Brain pericyte (primary cell): ENCODE measurements around the gene FGF22.

ENCODE experiments used
- DNase-seq: peaks from one replicate; pipeline ENCODE4 v3.0.0-alpha.2; 2012; ENCODE audit warnings: low read depth, low spot score

Gene FGF22

DNA sequence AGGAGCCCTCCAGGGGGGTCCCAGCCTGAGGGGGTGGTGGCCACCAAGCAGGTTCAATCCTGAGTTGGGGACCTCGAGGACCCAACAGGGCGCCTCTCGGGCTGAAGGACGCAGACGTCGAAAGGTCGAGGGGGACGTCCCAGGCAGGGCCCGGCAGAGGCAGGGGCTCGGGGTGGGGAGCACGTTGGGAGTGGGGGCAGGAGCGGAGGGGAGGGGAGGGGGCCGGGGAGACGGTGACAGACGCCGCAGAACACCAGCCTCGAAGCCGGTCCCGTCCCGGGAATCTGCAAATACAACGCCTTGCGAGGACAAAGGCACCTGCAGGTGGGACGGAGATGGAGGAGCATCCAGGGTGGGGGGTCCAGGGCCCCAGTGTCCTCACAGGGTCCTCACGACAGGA, 4.1 kb downstream of the FGF22 start:
- no peak for DNase-seq

DNA sequence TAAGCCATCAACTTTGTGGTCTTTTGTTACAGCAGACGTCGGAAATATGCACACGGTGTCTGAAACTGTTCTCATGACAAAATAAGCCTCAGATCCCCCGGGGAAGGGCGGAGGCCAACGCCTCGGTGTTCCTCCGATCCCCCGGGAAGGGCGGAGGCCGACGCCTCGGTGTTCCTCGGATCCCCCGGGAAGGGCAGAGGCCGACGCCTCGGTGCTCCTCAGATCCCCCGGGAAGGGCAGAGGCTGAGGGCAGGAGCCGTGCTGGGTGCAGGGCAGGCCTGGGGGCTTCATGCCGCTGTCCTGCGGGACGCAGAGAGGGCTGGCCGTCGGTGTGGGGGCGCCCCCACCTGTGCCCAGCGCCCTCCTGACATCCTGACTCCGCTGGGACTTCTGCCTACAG, 4.7 kb downstream of the FGF22 start:
- no peak for DNase-seq

DNA sequence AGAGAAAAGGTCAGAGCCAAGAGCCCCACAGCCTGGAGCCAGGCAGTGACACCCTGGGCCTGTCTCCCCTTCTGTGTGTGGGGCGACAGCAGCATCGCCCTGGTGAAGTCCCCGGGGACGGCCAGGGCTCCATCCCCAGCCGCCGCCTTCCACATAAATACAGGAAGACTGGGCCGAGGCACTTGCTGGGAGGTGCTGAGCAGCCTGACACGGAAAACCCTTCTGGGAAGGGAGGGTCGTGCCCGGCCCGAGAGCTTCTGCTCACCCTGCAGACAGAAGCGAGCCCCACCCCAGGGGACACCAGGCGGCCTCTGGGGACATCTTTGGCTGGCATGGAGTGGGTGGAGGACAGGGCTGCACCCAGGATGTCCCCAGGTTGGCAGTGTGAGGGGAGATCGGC, 5.1 kb downstream of the FGF22 start:
- DNase-seq: no peak

DNA sequence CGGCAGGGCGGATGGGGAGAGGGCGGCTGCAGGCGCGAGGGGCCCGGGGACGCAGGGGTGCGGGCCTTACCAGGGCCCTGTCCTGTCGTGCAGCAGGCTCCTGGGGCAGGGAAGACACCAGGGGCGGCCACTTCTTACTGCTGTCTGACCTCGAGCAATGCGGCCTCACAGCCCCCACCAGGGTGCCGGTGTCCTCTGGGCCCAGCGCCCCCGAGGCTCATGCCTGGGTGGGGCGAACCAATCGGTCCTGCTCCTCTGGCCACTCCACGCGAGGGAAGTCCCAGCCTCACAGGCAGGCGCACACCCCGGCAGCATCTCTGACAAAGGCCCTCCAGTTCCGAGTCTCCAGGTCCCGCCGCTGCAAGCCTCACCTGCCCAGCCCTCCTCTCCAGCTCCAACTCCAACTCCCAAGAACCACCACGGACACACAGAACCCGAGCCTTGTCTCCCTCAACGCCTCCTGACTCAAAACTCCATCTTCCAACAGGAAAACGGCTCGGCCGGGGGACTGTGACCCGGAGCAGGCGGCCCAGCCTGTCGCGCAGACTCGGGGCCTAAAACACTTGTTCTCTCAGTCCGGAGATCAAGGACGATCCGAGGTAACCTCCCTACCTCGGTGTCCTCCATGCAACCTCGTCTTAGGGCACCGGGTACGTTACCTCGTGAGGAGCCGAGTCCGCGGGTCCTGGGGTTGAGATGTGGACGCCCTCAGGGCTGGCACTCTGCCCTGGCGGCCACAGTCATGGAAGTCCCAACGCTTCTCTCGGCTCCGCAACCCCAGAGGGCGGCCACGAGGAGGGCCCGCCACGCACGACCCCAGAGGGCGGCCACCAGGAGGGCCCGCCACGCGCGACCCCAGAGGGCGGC, 6.5 kb downstream of the FGF22 start:
- DNase-seq: no peak

DNA sequence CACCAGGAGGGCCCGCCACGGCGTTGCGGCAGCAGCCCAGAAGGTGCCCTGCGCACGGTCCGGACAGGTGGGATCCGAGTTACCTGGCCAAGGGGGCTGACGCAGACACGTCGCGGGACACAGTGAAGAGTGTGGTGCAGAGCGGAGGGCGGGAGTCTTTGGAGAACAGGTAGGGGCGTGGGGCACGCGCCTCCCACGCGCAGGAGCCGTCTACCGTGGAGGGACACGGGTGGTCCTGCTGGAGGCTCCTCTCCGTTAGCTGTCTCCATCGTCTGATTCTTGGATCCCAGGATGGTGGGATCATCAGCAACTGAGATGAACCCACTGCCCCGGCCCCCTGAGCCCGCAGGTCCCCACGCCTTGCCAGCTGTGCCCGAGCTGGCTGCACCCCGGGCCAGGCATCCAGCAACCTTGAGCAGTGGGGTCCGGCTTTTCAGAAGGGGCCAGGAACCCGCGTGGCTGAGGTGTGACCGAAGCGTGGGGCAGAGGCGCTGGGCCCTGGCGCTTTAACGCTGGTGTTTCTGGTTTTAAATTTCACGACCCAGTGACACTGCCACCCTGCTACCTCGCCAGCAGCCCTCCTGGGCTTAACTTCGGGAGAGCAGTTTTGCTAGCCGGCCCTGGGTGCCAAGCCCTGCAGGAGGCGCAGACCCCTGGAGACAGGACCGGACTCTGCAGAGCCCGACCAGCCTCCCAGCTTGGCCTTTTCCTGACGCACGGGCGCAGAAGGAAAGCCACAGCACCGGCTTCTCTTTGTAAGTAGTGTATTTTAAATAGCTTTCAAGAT, 7.3 kb downstream of the FGF22 start:
- no peak for DNase-seq

DNA sequence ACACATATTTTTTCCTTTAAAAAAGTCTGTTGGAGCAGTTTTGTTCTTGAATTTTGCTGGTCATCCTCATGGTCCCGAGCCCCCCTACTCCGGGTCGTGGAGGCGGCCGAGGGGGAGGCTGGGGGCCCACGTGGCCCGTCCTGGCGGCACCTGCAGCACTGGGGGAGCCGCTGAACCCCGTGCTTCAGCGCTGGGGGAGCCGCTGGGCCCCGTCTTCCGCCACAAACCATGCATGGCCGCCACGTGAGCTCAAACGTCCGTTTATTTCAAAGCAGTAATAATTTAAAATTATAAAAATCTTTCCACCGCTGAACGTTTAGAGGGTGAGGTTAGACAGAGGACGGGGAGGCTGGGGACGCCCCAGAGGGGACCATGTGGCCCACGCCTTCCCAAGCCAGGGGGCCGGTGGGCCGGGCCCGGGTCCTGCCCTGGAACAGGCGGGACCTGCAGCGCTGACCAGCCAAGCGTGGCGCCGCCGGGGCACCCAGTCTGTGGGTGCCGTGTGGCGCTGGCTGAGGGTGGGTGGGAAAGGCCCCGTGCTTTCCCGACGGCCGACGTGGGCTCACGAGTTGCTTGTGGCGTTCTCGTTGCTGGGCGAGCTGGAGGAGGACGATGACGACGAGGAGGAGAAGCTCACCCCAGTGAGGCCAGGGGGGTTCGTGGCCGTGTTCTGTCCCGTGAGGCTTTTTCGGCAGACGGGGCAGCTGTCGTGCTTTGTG, 8.0 kb downstream of the FGF22 start:
- DNase-seq: no peak

DNA sequence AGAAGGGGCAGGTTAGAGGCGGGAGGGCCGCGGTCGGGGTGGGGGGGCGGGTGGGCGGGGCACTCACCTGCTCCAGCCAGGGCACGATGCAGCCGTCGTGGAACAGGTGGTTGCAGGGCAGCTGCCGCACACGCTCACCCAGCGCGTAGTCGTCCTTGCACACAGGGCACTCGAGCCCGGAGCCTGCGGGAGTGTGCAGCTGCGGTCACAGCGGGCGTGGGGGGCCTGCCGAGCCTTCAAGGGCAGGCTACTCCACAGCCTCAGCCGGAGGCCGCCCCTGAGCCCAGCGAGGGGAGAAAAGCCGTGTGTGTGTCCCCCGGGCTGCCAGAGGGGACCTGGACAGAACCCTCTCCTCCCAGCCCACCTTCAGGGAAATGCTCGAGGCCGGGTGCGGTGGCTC, 8.6 kb downstream of the FGF22 start:
- no peak for DNase-seq

DNA sequence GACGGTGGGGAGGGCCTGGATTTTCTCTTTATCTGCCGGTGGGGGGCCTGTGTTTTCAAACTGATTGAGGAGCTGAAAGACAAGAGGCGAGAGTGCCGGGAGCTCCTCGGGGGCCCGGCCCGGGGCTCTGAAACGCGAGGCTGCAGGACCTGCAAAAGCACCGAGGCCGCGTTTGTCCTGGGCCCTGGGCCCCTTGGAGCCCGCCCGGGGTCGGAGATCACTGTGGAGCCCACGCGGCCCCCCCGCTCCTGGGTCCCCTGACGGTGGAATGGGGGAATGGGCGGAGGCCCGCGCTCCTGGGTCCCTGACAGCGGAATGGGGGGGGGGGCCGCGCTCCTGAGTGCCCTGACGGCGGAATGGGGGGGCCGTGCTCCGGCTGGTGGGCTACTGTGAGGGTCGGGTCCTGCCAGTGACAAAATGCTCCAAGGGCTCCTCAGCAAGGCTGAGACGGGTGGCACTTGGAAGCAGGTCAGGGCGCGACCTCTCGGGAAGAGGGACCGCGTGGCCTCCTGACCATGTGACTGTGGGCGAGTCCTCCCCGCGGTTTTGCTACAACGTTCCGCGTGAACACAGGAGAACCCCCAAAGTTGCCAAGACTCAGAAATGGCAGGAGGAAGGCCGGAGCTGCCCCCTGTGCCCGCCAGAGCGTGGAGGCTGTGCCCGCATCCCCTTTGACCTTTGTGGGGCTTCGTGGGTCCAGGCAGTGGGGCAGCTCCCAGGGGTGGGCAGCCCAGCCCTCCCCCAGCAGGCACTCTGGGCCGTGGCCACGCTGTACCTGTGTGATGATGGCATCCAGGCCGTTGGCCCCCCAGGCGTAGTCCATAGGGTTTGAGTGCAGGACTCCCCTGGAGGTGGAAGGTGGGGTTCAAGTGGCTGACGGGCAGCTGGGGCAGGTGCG, 9.5 kb downstream of the FGF22 start:
- no peak for DNase-seq

DNA sequence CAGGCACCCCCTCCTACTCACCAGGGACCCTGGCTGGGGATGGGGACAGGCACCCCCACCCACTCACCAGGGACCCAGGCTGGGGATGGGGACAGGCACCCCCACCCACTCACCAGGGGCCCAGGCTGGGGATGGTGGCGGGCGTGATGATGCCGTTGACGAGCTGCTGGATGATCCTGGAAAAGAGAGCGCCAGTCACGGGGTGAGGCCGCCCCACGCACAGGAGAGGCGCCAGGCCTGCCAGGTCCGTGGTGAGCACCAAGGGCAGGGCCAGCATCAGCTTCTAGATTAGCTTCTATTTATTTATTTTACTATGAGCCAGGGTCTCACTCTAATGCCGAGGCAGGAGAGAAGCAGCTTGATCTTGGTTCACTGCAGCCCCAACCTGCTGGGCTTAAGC, 10.4 kb downstream of the FGF22 start:
- DNase-seq: no peak

DNA sequence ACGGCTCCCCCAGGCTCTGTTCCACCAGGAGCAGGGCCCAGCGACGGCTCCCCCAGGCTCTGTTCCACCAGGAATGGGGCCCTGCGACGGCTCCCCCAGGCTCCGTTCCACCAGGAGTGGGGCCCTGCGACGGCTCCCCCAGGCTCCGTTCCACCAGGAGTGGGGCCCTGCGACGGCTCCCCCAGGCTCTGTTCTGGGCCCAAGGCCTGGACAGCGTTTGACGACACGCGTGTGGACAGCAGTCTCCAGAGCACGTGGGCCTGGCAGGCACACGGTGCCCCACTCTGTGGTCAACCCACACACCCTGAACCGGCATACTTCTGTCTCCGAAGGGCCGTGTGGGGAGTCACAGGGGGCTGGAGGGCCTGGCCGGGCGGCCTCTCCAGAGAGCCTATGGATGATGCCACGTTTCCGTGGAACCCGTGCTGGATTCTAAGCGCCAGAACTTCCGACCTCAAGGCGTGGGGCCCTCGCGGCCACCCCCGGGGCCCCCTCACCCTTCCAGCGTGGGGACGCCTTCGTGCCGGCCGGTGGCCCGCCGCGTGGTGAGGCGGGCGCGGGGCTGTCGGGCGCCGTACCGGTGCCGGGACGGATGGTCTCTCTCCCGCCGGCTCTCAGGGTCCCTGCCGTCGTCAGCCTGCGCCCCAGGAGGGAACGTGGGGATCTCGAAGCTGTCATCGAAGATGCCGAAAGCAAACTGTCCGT, 11.6 kb downstream of the FGF22 start:
- no peak for DNase-seq

DNA sequence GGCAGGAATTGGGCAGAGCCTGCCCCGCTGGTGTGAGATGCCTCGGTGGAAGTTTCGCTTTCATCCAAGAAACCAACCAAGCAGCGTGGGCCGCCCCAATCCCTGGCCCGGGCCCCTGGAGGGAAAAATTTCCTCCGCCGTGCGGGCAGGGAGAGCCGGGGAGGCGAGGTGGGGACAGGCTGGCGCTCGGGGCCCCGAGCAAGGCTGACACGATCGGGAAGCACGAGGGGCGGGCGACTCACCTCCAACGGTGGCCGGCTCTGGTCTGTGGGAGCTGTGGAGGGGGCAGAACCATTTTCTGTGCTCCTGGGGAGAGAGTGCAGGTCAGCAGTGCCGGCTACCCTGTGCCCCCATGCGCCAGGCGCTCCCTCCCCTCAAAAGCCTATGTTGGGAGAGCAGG, 12.3 kb downstream of the FGF22 start:
- DNase-seq: no peak

DNA sequence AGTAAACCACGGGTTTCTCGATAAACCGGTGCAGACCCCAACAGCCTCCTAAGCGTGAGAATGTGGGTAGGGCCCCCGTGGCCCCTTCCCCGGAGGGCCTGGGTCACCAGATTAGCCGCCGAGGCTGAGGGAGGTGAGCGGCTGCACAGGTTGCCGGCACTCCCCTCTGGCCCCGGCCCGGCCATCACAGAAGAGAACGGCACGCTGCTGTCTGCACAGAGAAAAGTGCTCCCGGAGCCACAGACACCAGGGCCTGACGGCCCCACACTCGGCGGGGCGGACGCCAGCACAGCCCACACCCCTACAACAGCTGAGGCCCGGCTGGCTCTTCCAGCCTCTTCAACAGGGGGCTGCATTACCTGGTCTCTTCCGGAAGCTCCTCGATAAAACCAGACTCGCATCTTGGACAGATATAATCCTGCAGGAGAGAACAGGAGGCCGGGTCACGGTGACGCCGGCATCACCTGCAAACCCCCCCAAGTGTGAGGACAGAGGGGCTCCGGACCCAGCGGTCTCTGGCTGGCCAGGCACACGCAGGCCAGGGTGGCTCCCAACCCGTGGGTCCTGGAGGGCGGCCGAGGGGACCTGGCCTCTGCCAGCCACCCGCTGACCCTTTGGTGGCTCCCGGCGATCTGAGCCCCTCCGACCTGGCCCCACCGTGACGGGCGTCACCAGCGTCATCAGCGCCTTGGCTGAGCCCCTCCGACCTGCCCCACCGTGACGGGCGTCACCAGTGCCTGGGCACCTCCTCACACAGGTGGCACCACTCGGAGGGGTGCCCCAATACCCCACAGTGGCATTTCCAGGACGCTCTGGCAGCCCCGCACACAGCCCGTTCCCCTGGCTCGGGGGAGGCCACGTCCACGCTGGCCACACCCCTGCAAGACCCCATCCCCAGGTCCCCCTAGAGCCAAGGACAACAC, 13.0 kb downstream of the FGF22 start:
- no peak for DNase-seq

DNA sequence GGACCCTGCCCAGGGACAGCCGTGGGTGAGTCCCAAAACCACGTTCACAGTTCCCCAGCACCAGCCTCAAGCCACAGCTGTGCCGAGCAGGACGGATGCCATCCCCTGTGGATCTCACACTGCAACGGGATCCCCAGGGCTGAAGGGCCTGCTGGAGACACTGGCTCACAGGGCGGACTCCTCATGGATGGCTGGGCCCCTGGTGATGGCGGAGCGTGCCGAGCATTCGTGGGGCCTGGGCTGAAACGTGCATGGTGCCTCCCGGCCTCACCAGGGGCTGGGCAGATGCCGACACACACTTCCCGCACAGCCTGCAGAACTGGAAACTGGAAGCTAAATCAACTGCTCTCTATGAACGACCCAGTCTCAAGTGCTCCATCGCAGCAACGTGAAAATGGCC, 13.7 kb downstream of the FGF22 start:
- DNase-seq: no peak

DNA sequence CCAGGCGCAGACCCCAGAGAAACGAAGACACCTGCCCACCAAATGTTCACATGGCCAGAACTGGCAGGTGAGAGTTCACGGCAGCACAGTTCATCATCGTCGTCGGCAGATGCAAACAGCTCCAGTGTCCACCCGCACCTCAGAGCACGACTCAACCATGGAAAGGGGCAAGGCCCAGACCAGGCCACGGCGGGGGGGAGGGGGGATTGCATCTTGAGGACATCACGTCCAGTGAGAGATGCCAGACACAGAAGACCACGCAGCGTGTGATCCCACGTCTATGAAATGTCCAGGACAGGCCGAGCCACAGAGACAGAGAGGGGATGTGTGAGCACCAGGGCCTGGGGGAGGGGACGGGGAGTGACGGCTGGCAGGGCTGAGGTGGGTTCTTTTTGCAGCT, 16.0 kb downstream of the FGF22 start:
- no peak for DNase-seq

DNA sequence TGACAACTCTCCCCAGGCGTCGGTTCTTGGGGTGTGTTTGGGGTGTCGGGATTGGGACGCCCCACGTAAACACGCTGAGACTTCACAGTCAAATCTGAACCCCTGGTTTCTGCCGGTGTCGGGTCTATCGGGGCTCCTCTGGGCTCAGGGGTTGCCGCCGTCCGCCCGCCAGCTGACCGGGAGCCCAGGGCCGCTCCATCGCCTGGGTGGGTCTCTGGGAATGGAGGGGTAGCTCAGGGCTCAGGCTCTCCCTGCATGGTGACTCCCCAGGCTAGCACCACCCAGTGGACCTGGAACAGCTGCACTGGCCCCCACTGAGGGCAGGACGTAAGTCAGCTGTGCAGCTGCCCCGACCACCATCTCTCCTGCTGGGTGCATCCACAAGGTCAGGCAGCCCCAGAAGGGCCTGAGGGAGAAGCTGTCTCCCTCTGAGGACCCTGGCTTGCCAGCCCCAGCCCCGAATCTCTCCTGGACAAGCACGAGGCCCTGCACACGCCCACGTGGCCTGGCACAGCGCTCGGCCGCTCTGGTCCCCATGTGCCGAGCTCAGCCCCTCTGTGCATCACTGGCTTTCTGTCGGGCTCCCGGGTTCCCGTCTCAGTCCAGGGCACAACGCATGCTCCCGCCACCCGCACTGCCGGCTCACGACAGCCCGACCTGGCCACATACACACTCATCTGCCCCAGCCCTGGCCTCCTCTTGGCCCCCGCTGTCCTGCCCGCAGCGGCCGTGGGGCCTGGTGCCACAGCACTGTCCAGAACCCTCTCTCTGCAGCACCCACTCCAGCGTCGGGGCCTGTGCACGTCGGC, 17.3 kb downstream of the FGF22 start:
- no peak for DNase-seq

DNA sequence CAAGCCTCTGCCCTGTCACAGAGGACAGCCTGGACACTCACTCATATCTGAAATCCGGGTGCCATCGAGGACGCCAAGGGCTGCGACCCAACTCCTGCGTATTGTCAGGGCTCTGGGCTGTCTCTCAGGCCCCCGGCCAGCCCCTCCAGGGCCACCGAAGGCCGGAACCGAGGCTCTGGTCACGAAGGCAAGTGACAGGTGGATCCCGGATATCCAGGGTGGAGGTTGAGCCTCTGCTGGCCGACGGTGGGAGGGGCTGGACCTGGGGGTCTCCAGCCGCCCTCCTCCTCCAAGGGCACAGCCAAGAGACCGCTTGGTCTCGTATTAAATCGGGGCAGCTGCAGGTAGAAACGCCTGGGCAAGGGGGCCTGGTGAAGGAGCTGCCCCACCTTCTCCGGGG, 17.9 kb downstream of the FGF22 start:
- DNase-seq: no peak

DNA sequence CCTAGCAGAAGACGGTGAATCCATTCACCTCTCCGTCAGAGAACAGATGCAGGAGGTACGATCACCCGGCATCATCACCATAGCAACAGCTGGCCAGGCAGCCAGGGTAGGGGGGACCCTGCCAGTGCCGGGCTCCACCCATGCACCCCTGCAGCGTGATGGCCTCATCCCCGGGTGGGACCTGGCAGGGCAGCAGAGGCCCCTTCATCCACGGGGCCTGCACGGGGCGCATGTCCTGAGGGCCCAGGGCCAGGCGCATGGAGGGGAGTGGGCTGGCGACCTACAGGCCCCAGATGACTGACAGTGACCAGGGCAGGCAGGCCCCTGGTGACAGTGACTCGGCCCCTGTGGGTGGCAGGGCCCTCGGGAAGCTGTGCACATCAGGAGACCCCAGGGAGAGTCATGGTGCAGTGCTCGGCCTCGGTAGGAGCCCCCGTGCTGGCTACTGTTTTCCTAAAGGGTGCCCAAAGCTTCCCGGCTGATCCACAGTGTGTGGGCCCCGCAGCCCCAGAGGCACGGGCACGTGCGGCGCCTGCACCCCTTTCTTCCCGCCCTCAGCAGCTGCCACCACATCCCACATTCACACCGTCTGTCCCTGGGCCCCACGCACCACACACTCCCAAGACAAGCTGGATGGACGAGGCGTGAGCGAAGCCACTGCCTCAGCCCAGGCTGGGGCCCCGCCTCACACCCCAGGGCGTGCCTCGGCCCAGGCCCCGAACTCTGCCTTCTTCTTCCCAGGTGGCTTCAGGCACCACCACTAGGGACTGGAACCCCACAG, 18.6 kb downstream of the FGF22 start:
- DNase-seq: no peak
